H1 (cell line): ENCODE measurements around the gene SENP7. TPM values are rescaled to one million over a fixed set of nuclear protein-coding genes. Genes with fewer than 3 reads are reported as not detected.

Experiments
- CTCF ChIA-PET: fragments of 300-600 bp; sonication (Branson Sonifier 250); formaldehyde crosslinking; loops from one replicate; lab custom pipeline; 2021; ENCODE audit not compliant: partially characterized antibody; lab: Charles Lee
- POLR2A ChIA-PET: fragments of 300-600 bp; sonication (Branson Sonifier 250); formaldehyde crosslinking; loops from one replicate; lab custom pipeline; 2021; ENCODE audit warnings: inconsistent platforms; ENCODE audit not compliant: partially characterized antibody; lab: Charles Lee
- DNase-seq, 2 experiments: peaks; one replicate each; pipeline versions ENCODE4 v3.0.0 to v3.0.0-alpha.2; 2010 to 2022; ENCODE audit warnings: low spot score in 2 of 2, low read depth in 1 of 2, mixed read lengths in 1 of 2
- FAIRE-seq: peaks from 2 replicates; lab custom pipeline; 2011; peaks lifted over from hg19 to GRCh38; lab: Jason Lieb, UNC
- H2AFZ ChIP-seq: 2 replicates; pipeline ENCODE4 v1.8.1; 2012; ENCODE audit warnings: low read length, inconsistent platforms
- H2AK5ac ChIP-seq: 2 replicates; pipeline ENCODE4 v1.6.1; 2013; ENCODE audit warnings: low read depth, low read length
- H2BK120ac ChIP-seq: replicated peaks from 2 replicates; pipeline ENCODE3; 2013; ENCODE audit warnings: low read depth, low read length, inconsistent platforms
- H2BK12ac ChIP-seq: 2 replicates; pipeline ENCODE4 v1.6.1; 2013; ENCODE audit warnings: low read depth, low read length
- H2BK15ac ChIP-seq: 2 replicates; pipeline ENCODE4 v1.6.1; 2013; ENCODE audit warnings: low read length
- H2BK20ac ChIP-seq: 2 replicates; pipeline ENCODE4 v1.6.1; 2013; ENCODE audit warnings: low read length
- H2BK5ac ChIP-seq: 2 replicates; pipeline ENCODE4 v1.6.1; 2013; ENCODE audit warnings: low read depth, low read length
- H3K14ac ChIP-seq: 2 replicates; pipeline ENCODE4 v1.6.1; 2013; ENCODE audit warnings: inconsistent platforms; ENCODE audit not compliant: insufficient read length
- H3K18ac ChIP-seq: 2 replicates; pipeline ENCODE4 v1.6.1; 2013; ENCODE audit warnings: low read length; ENCODE audit errors: extremely low read depth
- H3K23ac ChIP-seq: 2 replicates; pipeline ENCODE4 v1.6.1; 2013; ENCODE audit warnings: inconsistent platforms; ENCODE audit not compliant: insufficient read length
- H3K23me2 ChIP-seq: 2 replicates; pipeline ENCODE4 v1.6.1; 2013; ENCODE audit warnings: low read depth, low read length
- H3K27ac ChIP-seq: 2 replicates; pipeline ENCODE4 v1.6.1; 2011; ENCODE audit warnings: low read depth, low read length, inconsistent platforms
- H3K27me3 ChIP-seq, 4 experiments: replicated peaks in 1 of 4; 1 replicate in 1 of 4; 2 replicates in 3 of 4; pipeline versions ENCODE4 v1.6.1 to v1.8.1; 2011 to 2013; ENCODE audit warnings: low read length in 3 of 4, mild to moderate bottlenecking in 3 of 4, inconsistent platforms in 2 of 4, mixed read lengths in 2 of 4, moderate library complexity in 1 of 4; ENCODE audit not compliant: control insufficient read depth in 3 of 4, insufficient read depth in 3 of 4; ENCODE audit errors: extremely low read depth in 1 of 4
- H3K36me3 ChIP-seq, 4 experiments: 2 replicates each; pipeline versions ENCODE4 v1.6.1 to v1.8.1; 2011 to 2013; ENCODE audit warnings: mild to moderate bottlenecking in 4 of 4, low read length in 3 of 4, moderate library complexity in 2 of 4, control low read depth in 1 of 4, inconsistent platforms in 1 of 4; ENCODE audit not compliant: insufficient read depth in 4 of 4, control insufficient read depth in 2 of 4
- H3K4ac ChIP-seq: replicated peaks from 2 replicates; pipeline ENCODE3; 2013; ENCODE audit warnings: low read length, low read depth, mixed read lengths, inconsistent platforms; ENCODE audit not compliant: insufficient read length
- H3K4me1 ChIP-seq, 4 experiments: replicated peaks in 1 of 4; 1 replicate in 1 of 4; 2 replicates in 3 of 4; pipeline versions ENCODE4 v1.6.1 to v1.8.1; 2011 to 2013; ENCODE audit warnings: low read length in 3 of 4, inconsistent platforms in 2 of 4, mixed read lengths in 1 of 4; ENCODE audit not compliant: insufficient read depth in 4 of 4, control insufficient read depth in 3 of 4
- H3K4me2 ChIP-seq, 2 experiments: 2 replicates each; pipeline versions ENCODE4 v1.6.1 to v1.8.1; 2011 to 2013; ENCODE audit warnings: low read depth in 2 of 2, low read length in 2 of 2, control low read depth in 1 of 2, inconsistent platforms in 1 of 2, mild to moderate bottlenecking in 1 of 2; ENCODE audit not compliant: insufficient read depth in 1 of 2
- H3K4me3 ChIP-seq, 4 experiments: fragments of 200-600, 300-600 bp in 1 of 4; sonication (generic), shearing (Covaris generic), sonication (Bioruptor Twin) in 1 of 4; 2 replicates each; pipeline versions ENCODE4 v1.5.1 to v1.8.1; 2011 to 2016; ENCODE audit warnings: low read length in 4 of 4, low read depth in 3 of 4, control low read depth in 2 of 4, inconsistent platforms in 2 of 4, mild to moderate bottlenecking in 2 of 4, mixed read lengths in 1 of 4, moderate library complexity in 1 of 4; ENCODE audit not compliant: insufficient read depth in 2 of 4; ENCODE audit errors: extremely low read depth in 1 of 4
- H3K56ac ChIP-seq: replicated peaks from 2 replicates; pipeline ENCODE3; 2013; ENCODE audit warnings: low read depth, mild to moderate bottlenecking, mixed read lengths, low read length, inconsistent platforms; ENCODE audit not compliant: insufficient read length
- H3K79me1 ChIP-seq: 2 replicates; pipeline ENCODE4 v1.6.1; 2013; ENCODE audit warnings: low read depth, low read length, control low read depth
- H3K79me2 ChIP-seq, 2 experiments: 2 replicates each; pipeline versions ENCODE4 v1.6.1 to v1.8.1; 2012 to 2013; ENCODE audit warnings: low read length in 2 of 2, mild to moderate bottlenecking in 2 of 2, inconsistent platforms in 1 of 2; ENCODE audit not compliant: insufficient read depth in 2 of 2, control insufficient read depth in 1 of 2
- H3K9ac ChIP-seq, 4 experiments: replicated peaks in 1 of 4; 1 replicate in 1 of 4; 2 replicates in 3 of 4; pipeline versions ENCODE4 v1.6.1 to v1.8.1; 2011 to 2013; ENCODE audit warnings: low read depth in 3 of 4, low read length in 3 of 4, control low read depth in 2 of 4, mild to moderate bottlenecking in 2 of 4, moderate library complexity in 2 of 4, inconsistent platforms in 1 of 4; ENCODE audit errors: extremely low read depth in 1 of 4
- H3K9me3 ChIP-seq, 2 experiments: 2 replicates each; pipeline versions ENCODE4 v1.6.1 to v1.8.1; 2012 to 2013; ENCODE audit warnings: mild to moderate bottlenecking in 2 of 2, moderate library complexity in 2 of 2, control low read depth in 1 of 2, inconsistent platforms in 1 of 2, low read depth in 1 of 2, low read length in 1 of 2, mixed read lengths in 1 of 2; ENCODE audit not compliant: insufficient read depth in 2 of 2
- H4K20me1 ChIP-seq, 2 experiments: replicated peaks in 1 of 2; 2 replicates each; pipeline versions ENCODE3 to v1.8.1; 2011 to 2013; ENCODE audit warnings: inconsistent platforms in 2 of 2, low read length in 2 of 2, mild to moderate bottlenecking in 1 of 2; ENCODE audit not compliant: insufficient read depth in 2 of 2, control insufficient read depth in 1 of 2
- H4K5ac ChIP-seq: 2 replicates; pipeline ENCODE4 v1.6.1; 2013; ENCODE audit warnings: low read length, low read depth, mixed read lengths, inconsistent platforms; ENCODE audit not compliant: insufficient read length
- H4K8ac ChIP-seq: 2 replicates; pipeline ENCODE4 v1.8.0; 2013; ENCODE audit warnings: mild to moderate bottlenecking, moderate library complexity, low read length, inconsistent platforms; ENCODE audit not compliant: insufficient read depth; ENCODE audit errors: extremely low read depth
- H4K91ac ChIP-seq: replicated peaks from 2 replicates; pipeline ENCODE3; 2013; ENCODE audit warnings: low read length, mixed read lengths, inconsistent platforms; ENCODE audit not compliant: insufficient read length
- ATF3 ChIP-seq: IDR thresholded peaks from 2 replicates; pipeline ENCODE4 v1.6.1; 2011; ENCODE audit warnings: low read depth, mild to moderate bottlenecking, low read length; ENCODE audit not compliant: insufficient read depth
- BACH1 ChIP-seq: IDR thresholded peaks from 2 replicates; pipeline ENCODE4 v1.6.1; 2012; ENCODE audit warnings: low read length, improper control_type of control experiment
- BCL11A ChIP-seq, 2 experiments: IDR thresholded peaks; one replicate each; pipeline ENCODE4 v1.6.1; 2011; ENCODE audit warnings: low read depth in 2 of 2, low read length in 2 of 2, mild to moderate bottlenecking in 2 of 2
- BRCA1 ChIP-seq: IDR thresholded peaks from 2 replicates; pipeline ENCODE4 v1.6.1; 2012; ENCODE audit warnings: low read depth, low read length, improper control_type of control experiment
- CBX5 ChIP-seq: fragments of 300-800, 300-1000 bp; sonication (generic); IDR thresholded peaks from 2 replicates; pipeline ENCODE4 v1.7.1; 2016; ENCODE audit warnings: antibody characterized with exemption, low read length, low read depth
- CEBPB ChIP-seq: IDR thresholded peaks from 2 replicates; pipeline ENCODE4 v1.6.1; 2012; ENCODE audit warnings: low read depth, low read length
- CHD1 ChIP-seq: IDR thresholded peaks from 2 replicates; pipeline ENCODE4 v1.6.1; 2012; ENCODE audit warnings: low read depth, low read length, improper control_type of control experiment
- CREB1 ChIP-seq: IDR thresholded peaks from 2 replicates; pipeline ENCODE4 v1.6.1; 2012; ENCODE audit warnings: inconsistent platforms
- HDAC6 ChIP-seq: IDR thresholded peaks from one replicate; pipeline ENCODE4 v1.7.1; 2012; ENCODE audit warnings: low read depth, mild to moderate bottlenecking, inconsistent platforms, low read length, moderate library complexity
- MAX ChIP-seq: IDR thresholded peaks from 2 replicates; pipeline ENCODE4 v1.6.1; 2012; ENCODE audit warnings: inconsistent platforms
- NANOG ChIP-seq: IDR thresholded peaks from 2 replicates; pipeline ENCODE4 v1.6.1; 2011; ENCODE audit warnings: low read length, low read depth, mild to moderate bottlenecking, inconsistent platforms; ENCODE audit not compliant: insufficient read depth, poor library complexity, severe bottlenecking
- RFX5 ChIP-seq: IDR thresholded peaks from 2 replicates; pipeline ENCODE4 v1.6.1; 2011; ENCODE audit warnings: low read depth, low read length, improper control_type of control experiment, borderline replicate concordance
- SP4 ChIP-seq: IDR thresholded peaks from 2 replicates; pipeline ENCODE4 v1.6.1; 2012; ENCODE audit warnings: low read length, inconsistent platforms
- TAF1 ChIP-seq: IDR thresholded peaks from 2 replicates; pipeline ENCODE4 v1.6.1; 2011; ENCODE audit warnings: mild to moderate bottlenecking, low read depth, low read length
- TAF7 ChIP-seq: optimal IDR thresholded peaks from 2 replicates; pipeline ENCODE3; 2011; ENCODE audit warnings: low read depth, mild to moderate bottlenecking, inconsistent platforms, low read length, moderate library complexity, borderline replicate concordance
- WGBS, 2 experiments: shearing (Covaris generic) in 1 of 2; methylation state at CpG; one replicate each; pipeline versions ENCODE4 v1.1.6 to v1.1.7; 2013 to 2015; ENCODE audit warnings: low lambda C conversion rate in 2 of 2, mixed read lengths in 2 of 2, inconsistent platforms in 1 of 2, low coverage in 1 of 2, missing lambda C conversion rate in 1 of 2; ENCODE audit not compliant: insufficient replicate concordance in 2 of 2, insufficient coverage in 1 of 2, insufficient read length in 1 of 2; ENCODE audit errors: extremely low coverage in 1 of 2, missing lambda C conversion rate in 1 of 2; 5-methylcytosine and 5-hydroxymethylcytosine counted together
- polyA plus RNA-seq, 7 experiments: library from polyadenylated mRNA; depleted of rRNA in 3 of 7; stranded (reverse) in 5 of 7; unstranded in 2 of 7; fragments of >200 nt in 5 of 7; fragments of 200-250 nt in 2 of 7; gene quantifications; 1 replicate in 5 of 7; 2 replicates in 1 of 7; 4 replicates in 1 of 7; pipeline versions ENCODE4 v1.2.1 to v1.2.3, GENCODE V29; 2011 to 2013; ENCODE audit warnings: missing spikeins in 2 of 7, mixed read lengths in 2 of 7
- total RNA-seq: library from RNA; stranded (reverse); fragmentation: NEBNext Ultra II Directional; extraction: Animal tissue kit (Norgen Biotek cat#: 25700); gene quantifications from 2 replicates; pipeline ENCODE4 v1.2.1, GENCODE V29; 2021

The SENP7 gene
- total and polyA plus RNA-seq, 2 of the 8 experiments (the other 6 are each of a cell fraction or from before 2014, with no cell fraction given): 2.8 to 7.8 TPM

- H3K14ac ChIP-seq: no peak overlapping the region
Measured at GRCh38 chr3:101288294-101288693, 224.7 kb downstream of the SENP7 start.

More at GRCh38 chr3:101288294-101288693, 224.7 kb downstream of the SENP7 start:
- H2BK120ac ChIP-seq: no peak overlapping the region
- H3K4me1 ChIP-seq: no peaks in the 10 kb centered on the region
- H3K9ac ChIP-seq: no peak overlapping the region
- no peak overlapping the region for H3K4ac ChIP-seq
- no peaks in the 10 kb centered on the region for H3K36me3 ChIP-seq
- WGBS, 2 experiments: 84% methylated on average over 2 of the region's 2 CpGs; no CpG with 5 or more reads in 1 of the 2 experiments
- H3K27ac ChIP-seq: no peak overlapping the region
- CTCF ChIA-PET: no interaction called here
- H2BK5ac ChIP-seq: no peak overlapping the region
- no peak overlapping the region for H2BK20ac ChIP-seq
- no peak overlapping the region for H3K56ac ChIP-seq
- no peak overlapping the region for H3K23ac ChIP-seq
- no peak overlapping the region for H2BK12ac ChIP-seq
- H4K5ac ChIP-seq: no peak overlapping the region
- H3K27me3 ChIP-seq: no peaks in the 10 kb centered on the region
- H3K79me2 ChIP-seq: no peaks in the 10 kb centered on the region
- no peak overlapping the region for H2BK15ac ChIP-seq
- TF ChIP-seq SP4 (no peak), NANOG (no peak), TAF7 (no peak), ATF3 (no peak), BCL11A (IDR thresholded peaks at IDR 0.05; ENCODE audit: low read depth in 2 of 2, low read length in 2 of 2) (no peak), BRCA1 (no peak), CHD1 (no peak), RFX5 (no peak), CREB1 (no peak), TAF1 (no peak), MAX (no peak), CEBPB (no peak), BACH1 (no peak), HDAC6 (no peak), CBX5 (no peak)
- TF ChIP-seq, all 59 proteins: peak for 0
- POLR2A ChIA-PET: interaction anchor here (1.0 kb wide), 1 partner anchor 14 kb away, joined by 3 read pairs; no protein-coding TSS in a partner anchor
- FAIRE-seq (no peak), DNase-seq (no peak)
- Histone ChIP-seq H2AK5ac (no peak overlapping the region), H3K4me3 (no peak overlapping the region), H3K79me1 (no peaks in the 10 kb centered on the region), H3K4me2 (no peak overlapping the region), H3K23me2 (no peaks in the 10 kb centered on the region), H4K8ac (no peak overlapping the region), H3K18ac (no peak overlapping the region), H4K20me1 (no peaks in the 10 kb centered on the region), H4K91ac (no peak overlapping the region), H2AFZ (no peak overlapping the region), H3K9me3 (no peaks in the 10 kb centered on the region)
